GM19467 (cell line): Measurements from ENCODE around the gene AAGAB.
"Not testable (repeated sequence)": the region's sequence is repeated elsewhere in the genome, so short reads cannot be mapped to it uniquely, and the experiment has no call there.

Experiments used
- ATAC-seq: cut with Tn5 transposase; IDR thresholded peaks from one replicate; pipeline ENCODE4 v1.9.1; 2021; ENCODE audit warnings: mild to moderate bottlenecking, moderate library complexity; ENCODE audit not compliant: unreplicated experiment

Gene AAGAB, protein sequence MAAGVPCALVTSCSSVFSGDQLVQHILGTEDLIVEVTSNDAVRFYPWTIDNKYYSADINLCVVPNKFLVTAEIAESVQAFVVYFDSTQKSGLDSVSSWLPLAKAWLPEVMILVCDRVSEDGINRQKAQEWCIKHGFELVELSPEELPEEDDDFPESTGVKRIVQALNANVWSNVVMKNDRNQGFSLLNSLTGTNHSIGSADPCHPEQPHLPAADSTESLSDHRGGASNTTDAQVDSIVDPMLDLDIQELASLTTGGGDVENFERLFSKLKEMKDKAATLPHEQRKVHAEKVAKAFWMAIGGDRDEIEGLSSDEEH

GRCh38 chr15:67254238-67255175, at the start of gene AAGAB, which contains the start of gene IQCH:
AAGAB (minus strand) TSS chr15:67254661; CDS start chr15:67254631, 30 bp downstream.
IQCH (plus strand) TSS chr15:67254786; CDS start chr15:67254897, 111 bp downstream.
- peak; percentile 90 for ATAC-seq

DNA sequence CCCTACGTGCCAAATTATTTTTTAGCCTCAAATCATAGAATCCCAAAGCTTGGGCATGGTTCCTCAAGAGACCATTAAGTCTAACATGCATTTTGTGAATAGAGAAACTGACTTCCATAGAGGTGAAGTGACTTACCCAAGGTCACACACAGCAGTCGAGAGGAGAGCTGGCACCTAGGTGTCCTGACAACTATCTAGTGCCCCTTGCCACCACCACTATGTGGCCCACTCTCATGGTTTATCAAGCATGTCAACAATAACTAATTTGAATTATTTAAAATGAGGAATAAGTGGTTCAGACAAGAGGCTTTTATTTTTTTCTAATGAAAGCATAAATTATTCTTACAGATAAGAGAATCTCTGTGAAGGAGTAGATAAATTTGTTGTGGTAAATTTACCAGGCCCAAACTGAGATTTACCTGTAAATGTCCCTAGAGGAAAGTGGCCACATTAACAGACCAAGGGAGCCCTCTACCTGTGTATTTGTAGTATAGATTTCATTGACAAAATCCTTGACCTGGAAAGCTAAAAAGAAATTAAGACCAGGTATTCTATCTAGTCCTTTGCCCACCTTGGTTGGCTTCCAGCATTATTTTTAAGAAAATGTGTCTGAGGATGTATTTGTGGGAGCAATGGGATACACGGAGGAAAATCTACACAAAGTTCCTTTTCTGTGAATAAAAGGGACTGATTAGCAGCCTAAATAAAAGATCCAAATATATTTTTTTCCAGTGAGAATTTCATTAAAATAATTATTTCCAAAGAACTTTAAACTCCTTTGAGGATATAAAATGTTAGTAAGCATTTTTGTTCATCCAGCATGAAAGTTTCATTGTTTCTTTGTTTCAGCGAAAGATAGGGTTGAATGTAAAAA, 49.3 kb upstream of the AAGAB start:
- ATAC-seq: no peak

GRCh38 chr15:67300266-67301025, 46.0 kb upstream of the AAGAB start:
- no peak for ATAC-seq

DNA sequence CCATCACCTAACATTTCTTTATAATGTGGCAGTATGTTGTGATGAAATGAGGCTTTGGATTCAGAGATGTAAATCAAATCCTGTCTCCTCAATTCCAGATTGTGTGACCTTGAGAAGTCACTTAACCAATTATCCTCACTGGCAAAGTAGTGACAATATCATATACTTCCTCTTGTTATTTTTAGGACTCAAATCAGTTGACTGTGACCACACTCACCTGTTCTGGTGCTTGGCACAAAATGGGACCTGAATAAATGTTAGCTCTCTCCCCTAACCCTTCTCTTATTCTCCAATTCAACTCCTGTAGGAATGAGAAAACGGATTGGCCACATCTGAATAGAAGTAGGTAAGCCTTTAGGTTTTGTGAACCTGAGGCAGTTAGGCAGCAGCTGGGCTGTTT, 42.2 kb upstream of the AAGAB start:
- no peak for ATAC-seq

GRCh38 chr15:67296188-67296587, 41.7 kb upstream of the AAGAB start:
- no peak for ATAC-seq

DNA sequence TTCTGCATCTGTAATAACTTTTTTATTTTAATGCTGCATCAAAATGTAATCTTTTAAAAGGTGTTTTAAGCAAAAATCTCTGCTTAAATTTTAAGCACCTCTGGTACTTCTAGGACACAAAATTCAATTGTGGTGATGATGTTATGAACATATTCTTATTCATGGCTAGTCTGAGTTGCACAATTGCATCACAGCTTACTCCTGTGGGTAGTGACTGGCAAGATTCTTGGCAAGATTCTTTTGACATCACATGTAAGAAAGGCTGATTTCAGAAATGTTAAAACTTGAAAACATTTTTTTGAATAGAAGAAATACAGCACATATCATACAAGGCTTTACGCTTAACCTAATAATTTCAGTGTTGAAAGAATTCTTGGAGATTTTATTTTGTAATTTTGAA, 35.9 kb upstream of the AAGAB start:
- ATAC-seq: no peak

DNA sequence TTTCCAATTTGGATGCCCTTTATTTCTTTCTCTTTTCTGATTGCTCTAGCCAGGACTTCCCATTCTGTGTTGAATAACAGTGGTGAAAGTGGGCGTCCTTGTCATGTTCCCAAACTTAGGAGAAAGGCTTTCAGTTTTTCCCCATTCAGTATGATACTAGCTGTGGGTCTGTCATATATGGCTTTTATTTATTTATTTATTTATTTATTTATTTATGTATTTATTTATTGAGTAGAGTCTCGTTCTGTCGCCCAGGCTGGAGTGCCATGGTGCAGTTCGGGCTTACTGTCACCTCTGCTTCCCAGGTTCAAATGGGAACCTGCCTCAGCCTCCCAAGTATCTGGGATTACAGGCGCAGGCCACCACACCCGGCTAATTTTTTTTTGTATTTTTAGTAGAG, 31.9 kb upstream of the AAGAB start:
- ATAC-seq: not testable (repeated sequence)

GRCh38 chr15:67285625-67286024, 31.2 kb upstream of the AAGAB start:
- ATAC-seq: not testable (repeated sequence)

DNA sequence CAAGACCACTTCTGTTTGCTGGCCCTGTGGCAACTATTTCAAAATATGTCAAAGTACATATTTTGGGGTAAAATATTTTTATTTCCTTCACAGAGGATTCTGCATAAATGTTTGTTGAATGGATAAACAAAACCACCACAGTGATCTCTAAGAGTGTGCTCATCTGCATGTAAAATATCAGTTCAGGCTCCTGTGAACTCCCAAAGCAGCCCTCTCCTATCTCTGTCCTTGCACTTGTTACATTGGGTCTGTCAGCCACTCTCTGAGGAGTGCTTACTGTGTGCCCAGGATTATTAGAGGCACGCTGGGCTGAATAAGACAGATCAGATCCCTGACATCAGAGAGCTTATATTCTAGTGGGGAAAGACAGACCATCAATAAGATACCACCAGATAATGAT, 27.3 kb upstream of the AAGAB start:
- ATAC-seq: no peak

GRCh38 chr15:67280217-67280616, 25.8 kb upstream of the AAGAB start:
- ATAC-seq: no peak

GRCh38 chr15:67276666-67277065, 22.2 kb upstream of the AAGAB start:
- no peak for ATAC-seq

DNA sequence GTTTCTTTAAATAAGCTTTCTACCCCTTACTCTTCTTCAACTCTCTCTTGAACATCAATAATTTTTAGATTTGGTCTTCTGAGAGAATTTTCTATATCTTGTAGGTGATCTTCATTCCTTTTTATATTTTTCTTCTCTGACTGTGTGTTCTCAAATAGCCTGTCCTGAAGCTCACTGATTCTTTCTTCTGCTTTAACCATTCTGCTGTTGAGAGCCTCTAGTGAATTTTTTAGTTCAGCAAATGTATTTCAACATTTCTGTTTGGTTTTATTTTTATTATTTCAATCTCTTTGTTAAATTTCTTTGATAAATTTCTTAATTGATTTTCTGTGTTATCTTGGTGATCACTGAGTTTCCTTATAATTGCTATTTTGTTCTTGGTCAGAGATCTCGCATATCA, 19.8 kb upstream of the AAGAB start:
- ATAC-seq: no peak

- no peak for ATAC-seq
Observed at GRCh38 chr15:67267951-67268941, 13.8 kb upstream of the AAGAB start.

GRCh38 chr15:67267440-67267839, 13.0 kb upstream of the AAGAB start:
- no peak for ATAC-seq

- no peak for ATAC-seq
Observed at GRCh38 chr15:67266870-67267269, 12.4 kb upstream of the AAGAB start.

GRCh38 chr15:67259806-67260205, 5.3 kb upstream of the AAGAB start:
- ATAC-seq: no peak

- ATAC-seq: no peak
Observed at GRCh38 chr15:67259379-67259778, 4.9 kb upstream of the AAGAB start.

GRCh38 chr15:67258412-67258811, 4.0 kb upstream of the AAGAB start:
- ATAC-seq: not testable (repeated sequence)

DNA sequence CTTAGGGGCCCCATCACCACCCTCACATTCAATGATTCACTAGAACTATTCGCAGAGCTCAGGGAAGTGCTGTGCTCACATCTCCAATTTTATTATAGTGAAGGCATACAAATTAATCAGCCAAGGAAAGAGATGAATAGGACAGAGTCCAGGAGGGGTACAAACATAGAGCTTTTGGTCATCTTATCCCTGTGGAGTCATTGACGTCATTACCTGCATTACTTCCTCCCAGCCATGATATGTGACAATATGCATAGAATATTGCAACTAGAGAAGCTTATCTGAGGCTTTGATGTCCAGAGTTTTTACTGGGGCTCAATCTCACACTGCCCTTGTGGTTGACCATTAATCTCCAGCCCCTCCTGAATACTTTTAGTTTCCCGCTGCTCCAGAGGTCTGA, 1.6 kb upstream of the AAGAB start:
- ATAC-seq: no peak
